ENCODE data around the gene GPC6.

DNA sequence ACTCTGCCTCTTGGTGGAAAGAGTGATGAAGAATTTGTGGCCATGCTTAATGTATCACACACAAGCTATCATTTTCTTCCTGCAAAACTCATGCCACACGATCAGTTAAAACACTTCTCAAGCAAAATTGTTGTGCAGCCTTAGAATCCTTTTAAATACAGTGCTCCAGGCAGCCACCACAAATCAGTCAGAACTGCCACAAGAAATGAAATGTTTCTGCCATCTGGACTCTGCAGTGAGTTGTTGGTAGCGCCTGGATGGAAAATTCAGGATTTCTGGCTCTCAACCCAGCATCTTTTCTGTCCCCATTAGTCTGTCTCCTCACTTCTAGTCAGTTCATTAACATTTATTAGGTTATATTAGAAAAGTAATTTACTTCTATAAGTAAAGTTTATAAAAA, 179.5 kb downstream of the GPC6 start:
- TF ChIP-seq, protein P1, sequence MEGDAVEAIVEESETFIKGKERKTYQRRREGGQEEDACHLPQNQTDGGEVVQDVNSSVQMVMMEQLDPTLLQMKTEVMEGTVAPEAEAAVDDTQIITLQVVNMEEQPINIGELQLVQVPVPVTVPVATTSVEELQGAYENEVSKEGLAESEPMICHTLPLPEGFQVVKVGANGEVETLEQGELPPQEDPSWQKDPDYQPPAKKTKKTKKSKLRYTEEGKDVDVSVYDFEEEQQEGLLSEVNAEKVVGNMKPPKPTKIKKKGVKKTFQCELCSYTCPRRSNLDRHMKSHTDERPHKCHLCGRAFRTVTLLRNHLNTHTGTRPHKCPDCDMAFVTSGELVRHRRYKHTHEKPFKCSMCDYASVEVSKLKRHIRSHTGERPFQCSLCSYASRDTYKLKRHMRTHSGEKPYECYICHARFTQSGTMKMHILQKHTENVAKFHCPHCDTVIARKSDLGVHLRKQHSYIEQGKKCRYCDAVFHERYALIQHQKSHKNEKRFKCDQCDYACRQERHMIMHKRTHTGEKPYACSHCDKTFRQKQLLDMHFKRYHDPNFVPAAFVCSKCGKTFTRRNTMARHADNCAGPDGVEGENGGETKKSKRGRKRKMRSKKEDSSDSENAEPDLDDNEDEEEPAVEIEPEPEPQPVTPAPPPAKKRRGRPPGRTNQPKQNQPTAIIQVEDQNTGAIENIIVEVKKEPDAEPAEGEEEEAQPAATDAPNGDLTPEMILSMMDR (IDR thresholded peaks at IDR 0.05; ENCODE audit: low read depth, low read length): no peak
- TF ChIP-seq POLR2A (IDR thresholded peaks at IDR 0.05; ENCODE audit: extremely low read depth, insufficient read length): no peak

Data from NB4 (cell line).